Cardiac muscle cell (in vitro differentiated cells and primary cell): Measurements from ENCODE around the gene TPRN. TPM values are rescaled to one million over a fixed set of nuclear protein-coding genes. Genes with fewer than 3 reads are reported as not detected.

Experiments used
- DNase-seq, 2 donors: peaks; one replicate each; pipeline versions ENCODE4 v3.0.0 to v3.0.0-alpha.2; 2010 to 2017; ENCODE audit warnings: low read depth in 1 of 2, low spot score in 1 of 2
- H3K27ac ChIP-seq: fragments of 200-600 bp; sonication (generic); 2 replicates; pipeline ENCODE4 v1.5.1; 2016
- H3K27me3 ChIP-seq: fragments of 200-600 bp; sonication (generic); 2 replicates; pipeline ENCODE4 v1.6.0; 2016; ENCODE audit warnings: control low read depth
- H3K36me3 ChIP-seq: fragments of 200-600 bp; sonication (generic); 2 replicates; pipeline ENCODE4 v1.5.1; 2016; ENCODE audit warnings: control low read depth
- H3K4me1 ChIP-seq: fragments of 200-600 bp; sonication (generic); 2 replicates; pipeline ENCODE4 v1.8.1; 2017; ENCODE audit warnings: low read depth, mild to moderate bottlenecking, mixed run types
- H3K4me3 ChIP-seq: fragments of 200-600 bp; sonication (generic); 2 replicates; pipeline ENCODE4 v1.5.1; 2016; ENCODE audit warnings: mild to moderate bottlenecking
- H3K9me3 ChIP-seq: fragments of 200-600 bp; sonication (generic); 2 replicates; pipeline ENCODE4 v1.5.1; 2017; ENCODE audit warnings: low read depth, mild to moderate bottlenecking, control low read depth
- polyA plus RNA-seq: library from polyadenylated mRNA; unstranded; fragments of >200 nt; fragmentation: Nextera tagmentation; extraction: Ambion mirVana; gene quantifications from 2 replicates; pipeline ENCODE4 v1.2.1, GENCODE V29; 2016
- total RNA-seq: library from RNA; depleted of rRNA; stranded (reverse); fragments of >200 nt; gene quantifications from 2 replicates; pipeline ENCODE4 v1.2.3, GENCODE V29; 2016
- TF ChIP-seq, protein P1 (sequence below): IDR thresholded peaks from 2 replicates; pipeline ENCODE4 v1.5.1; 2012; ENCODE audit warnings: low read depth, mild to moderate bottlenecking, low read length

The TPRN gene
- total RNA-seq, result 26.4 and 31.2 TPM in 2 replicates
- polyA plus RNA-seq, result 34.7 and 44.8 TPM in 2 replicates

DNA sequence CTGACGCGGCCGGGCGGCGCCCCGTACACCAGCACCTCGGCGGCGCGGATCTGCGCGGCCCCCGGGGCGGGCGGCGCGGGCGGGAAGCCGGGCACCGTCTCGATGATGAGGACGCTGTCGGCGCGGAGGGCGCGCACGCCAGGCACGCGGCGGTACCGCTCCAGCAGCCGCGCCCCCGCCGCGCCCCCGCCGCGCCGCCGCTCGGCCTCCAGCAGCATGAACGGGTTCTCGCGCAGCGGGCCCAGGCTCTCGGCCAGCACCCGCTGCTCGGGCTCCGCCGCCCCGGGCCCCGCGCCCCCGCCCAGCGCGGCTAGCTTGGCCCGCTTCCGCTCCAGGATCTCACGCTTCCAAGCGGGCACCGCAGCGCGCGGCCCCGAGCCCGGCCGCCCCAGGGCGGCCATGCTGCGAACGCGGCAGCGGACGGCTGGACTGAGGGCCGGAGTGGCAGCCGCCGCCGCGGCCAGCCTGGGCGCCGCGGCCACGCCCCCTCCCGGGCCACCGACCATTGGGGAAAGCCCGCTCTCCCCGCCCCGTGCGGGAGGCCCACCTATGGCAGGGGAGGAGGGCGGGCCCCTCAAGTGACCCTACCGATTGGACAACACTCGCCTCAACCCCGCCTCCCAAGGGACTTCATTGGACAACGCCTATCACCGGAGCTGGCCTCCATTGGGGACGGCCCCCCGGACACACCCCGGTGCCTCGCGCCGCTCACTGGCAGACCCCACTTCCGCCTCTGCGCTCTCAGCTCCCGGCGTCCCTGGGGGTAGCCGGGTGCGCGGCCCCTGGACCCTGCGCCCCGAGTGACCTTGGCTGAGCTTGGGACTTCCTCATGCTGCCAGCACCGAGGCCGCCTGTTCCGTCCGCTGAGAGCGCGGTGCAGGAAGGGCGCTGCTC lies at the start of gene TPRN:
TSS of gene TPRN (minus strand) at position 431 of the 894 bp plus-strand sequence. CDS start at position 401, 30 bp downstream.
- H3K4me1 ChIP-seq, result peaks cover 50% of the 10 kb centered on the region
- peak; percentile 99 to 100 for DNase-seq
- TF ChIP-seq, protein P1, sequence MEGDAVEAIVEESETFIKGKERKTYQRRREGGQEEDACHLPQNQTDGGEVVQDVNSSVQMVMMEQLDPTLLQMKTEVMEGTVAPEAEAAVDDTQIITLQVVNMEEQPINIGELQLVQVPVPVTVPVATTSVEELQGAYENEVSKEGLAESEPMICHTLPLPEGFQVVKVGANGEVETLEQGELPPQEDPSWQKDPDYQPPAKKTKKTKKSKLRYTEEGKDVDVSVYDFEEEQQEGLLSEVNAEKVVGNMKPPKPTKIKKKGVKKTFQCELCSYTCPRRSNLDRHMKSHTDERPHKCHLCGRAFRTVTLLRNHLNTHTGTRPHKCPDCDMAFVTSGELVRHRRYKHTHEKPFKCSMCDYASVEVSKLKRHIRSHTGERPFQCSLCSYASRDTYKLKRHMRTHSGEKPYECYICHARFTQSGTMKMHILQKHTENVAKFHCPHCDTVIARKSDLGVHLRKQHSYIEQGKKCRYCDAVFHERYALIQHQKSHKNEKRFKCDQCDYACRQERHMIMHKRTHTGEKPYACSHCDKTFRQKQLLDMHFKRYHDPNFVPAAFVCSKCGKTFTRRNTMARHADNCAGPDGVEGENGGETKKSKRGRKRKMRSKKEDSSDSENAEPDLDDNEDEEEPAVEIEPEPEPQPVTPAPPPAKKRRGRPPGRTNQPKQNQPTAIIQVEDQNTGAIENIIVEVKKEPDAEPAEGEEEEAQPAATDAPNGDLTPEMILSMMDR, result no peak
- no peaks in the 10 kb centered on the region for H3K36me3 ChIP-seq
- no peaks in the 10 kb centered on the region for H3K9me3 ChIP-seq
- peak within 1 kb of the TSS; percentile 61 for H3K4me3 ChIP-seq
- H3K27me3 ChIP-seq, result no peaks in the 10 kb centered on the region
- H3K27ac ChIP-seq, result peak within 1 kb of the TSS; percentile 93

GRCh38 chr9:137247916-137248175 lies 47.3 kb upstream of the TPRN start:
- no peaks in the 10 kb centered on the region for H3K27me3 ChIP-seq
- no peak overlapping the region for H3K4me3 ChIP-seq
- H3K27ac ChIP-seq, result no peak overlapping the region
- no peak for DNase-seq
- TF ChIP-seq, protein P1, result no peak
- H3K36me3 ChIP-seq, result peaks cover 3% of the 10 kb centered on the region
- H3K4me1 ChIP-seq, result peaks cover 15% of the 10 kb centered on the region
- no peaks in the 10 kb centered on the region for H3K9me3 ChIP-seq

- H3K9me3 ChIP-seq, result no peaks in the 10 kb centered on the region
- no peak for DNase-seq
- peaks cover 15% of the 10 kb centered on the region for H3K4me1 ChIP-seq
- H3K27ac ChIP-seq, result no peak overlapping the region
- H3K4me3 ChIP-seq, result no peak overlapping the region
- H3K36me3 ChIP-seq, result peaks cover 8% of the 10 kb centered on the region
- no peaks in the 10 kb centered on the region for H3K27me3 ChIP-seq
- TF ChIP-seq, protein P1, result no peak
Observed at GRCh38 chr9:137247135-137247915, 46.8 kb upstream of the TPRN start.

GRCh38 chr9:137245450-137246421 lies 45.2 kb upstream of the TPRN start:
- peaks cover 12% of the 10 kb centered on the region for H3K36me3 ChIP-seq
- H3K27me3 ChIP-seq, result no peaks in the 10 kb centered on the region
- no peak for DNase-seq
- no peak overlapping the region for H3K27ac ChIP-seq
- peaks cover 16% of the 10 kb centered on the region for H3K4me1 ChIP-seq
- TF ChIP-seq, protein P1, result no peak
- H3K4me3 ChIP-seq, result no peak overlapping the region
- H3K9me3 ChIP-seq, result no peaks in the 10 kb centered on the region
